AG09309 (cell line): ENCODE measurements around the gene FAM98C.
"Not testable (repeated sequence)": the region's sequence is repeated elsewhere in the genome, so short reads cannot be mapped to it uniquely, and the experiment has no call there.

ENCODE experiments used
- DNase-seq: peaks from one replicate; pipeline ENCODE4 v3.0.0-alpha.2; 2010; ENCODE audit warnings: low read depth
- H3K4me3 ChIP-seq: 2 replicates; pipeline ENCODE4 v1.5.1; 2011; ENCODE audit warnings: mild to moderate bottlenecking, low read depth, low read length, moderate library complexity; ENCODE audit not compliant: control insufficient read depth
- CTCF ChIP-seq: IDR thresholded peaks from 2 replicates; pipeline ENCODE4 v1.5.1; 2011; ENCODE audit warnings: mild to moderate bottlenecking, low read depth, low read length, inconsistent platforms; ENCODE audit not compliant: insufficient read depth, control insufficient read depth; ENCODE audit errors: missing control alignments

FAM98C gene

GRCh38 chr19:38399537-38399936 is 3.4 kb upstream of the FAM98C start:
- TF ChIP-seq CTCF = no peak
- no peak overlapping the region for H3K4me3 ChIP-seq
- no peak for DNase-seq

GRCh38 chr19:38400361-38400760 is 2.5 kb upstream of the FAM98C start:
- H3K4me3 ChIP-seq = no peak overlapping the region
- no peak for TF ChIP-seq CTCF
- no peak for DNase-seq

- H3K4me3 ChIP-seq = no peak overlapping the region
- no peak for DNase-seq
- TF ChIP-seq CTCF = no peak
These were observed 1.7 kb upstream of the FAM98C start for GRCh38 chr19:38401148-38401547.

GRCh38 chr19:38402623-38402966 is 298 bp upstream of the FAM98C start:
- no peak for TF ChIP-seq CTCF
- H3K4me3 ChIP-seq = peak overlapping the region; percentile 43
- DNase-seq = no peak

GRCh38 chr19:38404858-38405257 is 2.0 kb downstream of the FAM98C start:
- no peak overlapping the region for H3K4me3 ChIP-seq
- DNase-seq = no peak
- no peak for TF ChIP-seq CTCF

GRCh38 chr19:38405276-38405675 is 2.4 kb downstream of the FAM98C start:
- H3K4me3 ChIP-seq = no peak overlapping the region
- TF ChIP-seq CTCF = no peak
- no peak for DNase-seq

- no peak for DNase-seq
- H3K4me3 ChIP-seq = no peak overlapping the region
- TF ChIP-seq CTCF = no peak
These were observed 6.8 kb downstream of the FAM98C start for GRCh38 chr19:38409631-38410133.

GRCh38 chr19:38410407-38410806 is 7.5 kb downstream of the FAM98C start:
- DNase-seq, H3K4me3 ChIP-seq: not testable (repeated sequence)
